ENCODE results near the gene NECAB3. TPM values are rescaled to one million over a fixed set of nuclear protein-coding genes. Genes with fewer than 3 reads are reported as not detected.

NECAB3 gene
- total RNA-seq, 8 experiments from 2014 or later: 17.4 to 53.7 (median 25.9) TPM

DNA sequence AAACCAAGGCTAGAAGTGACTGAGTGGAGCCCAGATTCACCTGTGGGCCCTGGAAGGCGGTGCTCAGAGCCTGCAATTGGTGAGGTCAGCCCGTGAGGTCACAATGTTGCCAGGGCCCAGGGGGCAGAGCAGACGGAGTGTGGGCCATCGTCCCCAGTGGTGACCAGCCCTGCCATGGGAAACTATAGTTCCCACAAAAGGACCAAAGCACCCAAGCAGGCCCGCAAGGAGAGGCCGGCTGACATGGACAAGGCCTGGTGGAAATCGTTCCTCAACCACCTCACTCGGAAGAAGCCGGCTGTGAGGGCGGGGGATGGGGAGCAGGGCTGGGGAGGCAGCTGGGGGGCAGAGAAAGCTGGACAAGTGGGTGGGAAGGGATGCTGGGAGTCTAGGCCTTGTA, 12.1 kb downstream of the NECAB3 start, which contains the start of gene C20orf144:
Gene C20orf144, plus strand, starts transcription at position 156 of the 400 bp plus-strand sequence. Its CDS starts 19 bp downstream, at position 175.
- WGBS, 10 experiments: 94 to 100% methylated on average over 1 to 2 of the region's 10 CpGs; no CpG with 5 or more reads in 8 of the 10 experiments
- peak within 1 kb of the TSS; percentile 86 to 92 for H3K27ac ChIP-seq
- no peak for ATAC-seq (replicated peaks in 6 of 8)
- in situ Hi-C loops (cut with MboI; ENCODE audit: low pct_unique_long_range_greater_than_20kb in 2 of 9, low sequenced_read_pairs in 9 of 9, unreplicated experiment in 9 of 9): no loop called here
- H3K4me1 ChIP-seq (replicated peaks in 1 of 2): peaks cover 14 to 27% of the 10 kb centered on the region in 2 donors
- peak within 1 kb of the TSS; percentile 55 to 88 (median 79) for H3K4me3 ChIP-seq

GRCh38 chr20:33660685-33661058, 13.6 kb downstream of the NECAB3 start:
- WGBS, 10 experiments: 80 to 100% (median 100%) methylated on average over 1 to 2 of the region's 7 CpGs; no CpG with 5 or more reads in 5 of the 10 experiments
- Histone ChIP-seq H3K4me1 (replicated peaks in 1 of 2) (peaks cover 8 to 16% of the 10 kb centered on the region in 2 donors), H3K27ac (no peak overlapping the region), H3K4me3 (no peak overlapping the region)
- in situ Hi-C loops (cut with MboI; ENCODE audit: low pct_unique_long_range_greater_than_20kb in 2 of 9, low sequenced_read_pairs in 9 of 9, unreplicated experiment in 9 of 9): no loop called here
- ATAC-seq (replicated peaks in 6 of 8): no peak

DNA sequence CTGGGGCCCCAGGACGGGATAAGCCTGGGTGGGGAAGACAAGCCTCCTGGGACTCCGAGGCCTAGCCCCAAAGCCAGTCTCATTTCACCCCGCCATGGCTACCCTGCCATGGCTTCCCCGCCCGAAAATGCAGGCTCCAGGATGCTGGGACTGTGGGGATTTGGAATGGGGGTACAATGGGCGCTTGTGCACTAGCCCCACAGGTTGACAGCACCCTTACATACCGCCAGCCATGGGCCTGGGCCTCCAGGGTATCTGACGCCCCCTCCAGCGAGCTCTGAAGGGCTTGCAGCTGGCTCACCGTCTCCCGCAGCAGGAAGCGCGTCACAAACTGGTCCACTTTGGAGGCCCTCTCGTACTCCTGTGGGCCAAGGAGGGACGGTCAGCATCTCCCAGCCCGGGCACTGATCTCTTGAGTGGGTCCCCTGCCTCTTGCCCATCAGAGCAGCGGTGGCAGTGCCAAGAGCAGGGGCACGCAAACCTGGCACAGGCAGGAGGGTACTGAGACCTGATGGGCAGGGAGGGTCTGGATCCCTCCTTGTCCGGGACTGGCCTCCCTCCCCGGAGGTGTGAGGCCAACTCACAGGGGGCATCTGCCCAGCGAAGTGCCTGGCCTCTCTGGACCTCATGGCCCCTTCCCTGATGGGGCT, 14.1 kb downstream of the NECAB3 start:
- in situ Hi-C loops (cut with MboI; ENCODE audit: low pct_unique_long_range_greater_than_20kb in 2 of 9, low sequenced_read_pairs in 9 of 9, unreplicated experiment in 9 of 9): no loop called here
- H3K4me1 ChIP-seq (replicated peaks in 1 of 2): peaks cover 8 to 16% of the 10 kb centered on the region in 2 donors
- H3K4me3 ChIP-seq: no peak overlapping the region
- WGBS, 10 experiments: 80 to 100% (median 93%) methylated on average over 1 to 4 of the region's 21 CpGs; no CpG with 5 or more reads in 6 of the 10 experiments
- H3K27ac ChIP-seq: no peak overlapping the region
- no peak for ATAC-seq (replicated peaks in 6 of 8)

- WGBS, 10 experiments: 80 to 100% (median 100%) methylated on average over 1 to 3 of the region's 32 CpGs; no CpG with 5 or more reads in 5 of the 10 experiments
- in situ Hi-C loops (cut with MboI; ENCODE audit: low pct_unique_long_range_greater_than_20kb in 2 of 9, low sequenced_read_pairs in 9 of 9, unreplicated experiment in 9 of 9): loop anchor here in 3 of 9 experiments (10.0 kb wide), 2 partner anchors 195 to 205 kb away; no protein-coding TSS in a partner anchor
- no peak overlapping the region for H3K27ac ChIP-seq
- H3K4me1 ChIP-seq (replicated peaks in 1 of 2): peaks cover 8 to 10% of the 10 kb centered on the region in 2 donors
- ATAC-seq (replicated peaks in 6 of 8): no peak
- no peak overlapping the region for H3K4me3 ChIP-seq
Observed at GRCh38 chr20:33659341-33660034, 14.7 kb downstream of the NECAB3 start.

GRCh38 chr20:33658929-33659328, 15.3 kb downstream of the NECAB3 start:
- in situ Hi-C loops (cut with MboI; ENCODE audit: low pct_unique_long_range_greater_than_20kb in 2 of 9, low sequenced_read_pairs in 9 of 9, unreplicated experiment in 9 of 9): loop anchor here in 3 of 9 experiments (10.0 kb wide), 2 partner anchors 194 to 204 kb away; no protein-coding TSS in a partner anchor
- H3K4me3 ChIP-seq: no peak overlapping the region
- WGBS, 10 experiments: 87 to 100% (median 100%) methylated on average over 1 to 4 of the region's 4 CpGs; no CpG with 5 or more reads in 5 of the 10 experiments

DNA sequence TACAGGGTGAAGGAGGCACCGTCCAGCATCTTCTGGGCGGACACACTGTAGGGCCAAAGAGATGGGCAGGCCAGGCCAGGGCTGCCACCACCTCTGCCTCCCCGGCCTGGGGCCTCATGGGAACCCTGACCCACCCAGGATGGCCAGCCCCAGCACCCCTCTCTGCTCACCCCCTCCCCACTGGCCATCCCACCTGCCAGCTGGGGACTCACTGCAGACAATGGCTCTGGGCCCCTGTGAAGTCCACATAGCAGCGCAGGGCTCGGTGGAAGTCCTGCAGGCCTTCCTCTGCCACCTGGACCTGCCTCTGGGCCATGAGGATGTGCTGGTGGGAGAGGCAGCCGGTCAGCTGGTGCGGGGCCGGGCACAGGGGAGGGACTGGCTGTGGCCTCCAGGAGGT, 15.7 kb downstream of the NECAB3 start:
- 60 to 100% methylated on average over 2 to 4 of the region's 8 CpGs; no CpG with 5 or more reads in 8 of the 10 experiments for WGBS, 10 experiments
- H3K4me1 ChIP-seq (replicated peaks in 1 of 2): peaks cover 3 to 5% of the 10 kb centered on the region in 2 donors
- no peak overlapping the region for H3K27ac ChIP-seq
- no peak for ATAC-seq (replicated peaks in 6 of 8)
- in situ Hi-C loops (cut with MboI; ENCODE audit: low pct_unique_long_range_greater_than_20kb in 2 of 9, low sequenced_read_pairs in 9 of 9, unreplicated experiment in 9 of 9): loop anchor here in 3 of 9 experiments (10.0 kb wide), 2 partner anchors 194 to 204 kb away; no protein-coding TSS in a partner anchor
- no peak overlapping the region for H3K4me3 ChIP-seq

More at GRCh38 chr20:33658929-33659328, 15.3 kb downstream of the NECAB3 start:
- Histone ChIP-seq H3K4me1 (replicated peaks in 1 of 2) (peaks cover 3 to 5% of the 10 kb centered on the region in 2 donors), H3K27ac (no peak overlapping the region)
- no peak for ATAC-seq (replicated peaks in 6 of 8)

GRCh38 chr20:33657704-33658095, 16.5 kb downstream of the NECAB3 start:
- Histone ChIP-seq H3K27ac (no peak overlapping the region), H3K4me1 (replicated peaks in 1 of 2) (peaks cover under 1 to 10% of the 10 kb centered on the region in 2 donors), H3K4me3 (no peak overlapping the region)
- in situ Hi-C loops (cut with MboI; ENCODE audit: low pct_unique_long_range_greater_than_20kb in 2 of 9, low sequenced_read_pairs in 9 of 9, unreplicated experiment in 9 of 9): loop anchor here in 3 of 9 experiments (10.0 kb wide), 2 partner anchors 193 to 203 kb away; no protein-coding TSS in a partner anchor
- no peak for ATAC-seq (replicated peaks in 6 of 8)
- WGBS, 10 experiments: 83 to 100% methylated on average over 1 of the region's 12 CpGs; no CpG with 5 or more reads in 8 of the 10 experiments

- peaks cover 1 to 8% of the 10 kb centered on the region in 2 donors for H3K4me1 ChIP-seq (replicated peaks in 1 of 2)
- in situ Hi-C loops (cut with MboI; ENCODE audit: low pct_unique_long_range_greater_than_20kb in 2 of 9, low sequenced_read_pairs in 9 of 9, unreplicated experiment in 9 of 9): loop anchor here in 3 of 9 experiments (10.0 kb wide), 2 partner anchors 192 to 202 kb away; no protein-coding TSS in a partner anchor
- ATAC-seq (replicated peaks in 6 of 8): no peak
- 80 to 100% (median 88%) methylated on average over 2 to 4 of the region's 17 CpGs; no CpG with 5 or more reads in 4 of the 10 experiments for WGBS, 10 experiments
- H3K27ac ChIP-seq: no peak overlapping the region
- no peak overlapping the region for H3K4me3 ChIP-seq
Observed at GRCh38 chr20:33656783-33657703, 17.2 kb downstream of the NECAB3 start.

- 100% methylated on average over 1 of the region's 10 CpGs; no CpG with 5 or more reads in 9 of the 10 experiments for WGBS, 10 experiments
- Histone ChIP-seq H3K27ac (no peak overlapping the region), H3K4me3 (no peak overlapping the region), H3K4me1 (replicated peaks in 1 of 2) (peaks cover 9 to 17% of the 10 kb centered on the region in 2 donors)
- no peak for ATAC-seq (replicated peaks in 6 of 8)
- in situ Hi-C loops (cut with MboI; ENCODE audit: low pct_unique_long_range_greater_than_20kb in 2 of 9, low sequenced_read_pairs in 9 of 9, unreplicated experiment in 9 of 9): loop anchor here in 3 of 9 experiments (10.0 kb wide), 2 partner anchors 191 to 201 kb away; no protein-coding TSS in a partner anchor
Observed at GRCh38 chr20:33656010-33656782, 18.0 kb downstream of the NECAB3 start.

DNA sequence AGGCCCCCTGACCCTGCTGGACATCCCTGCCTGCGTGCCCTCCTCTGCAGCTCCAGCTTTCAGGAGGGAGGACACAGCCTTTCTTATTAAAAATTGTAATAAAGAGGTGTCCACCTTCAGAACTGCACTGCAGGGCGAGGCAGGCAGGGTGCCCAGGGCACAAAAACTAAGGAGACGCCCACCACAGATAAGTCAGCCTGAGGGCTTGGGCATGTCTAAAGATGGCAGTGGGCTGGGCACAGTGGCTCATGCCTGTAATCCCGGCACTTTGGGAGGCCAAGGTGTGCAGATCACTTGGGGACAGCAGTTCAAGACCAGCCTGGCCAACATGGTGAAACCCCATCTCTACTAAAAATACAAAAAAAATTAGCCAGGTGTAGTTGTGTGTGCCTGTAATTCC, 19.1 kb downstream of the NECAB3 start:
- H3K4me3 ChIP-seq: no peak overlapping the region
- H3K27ac ChIP-seq: no peak overlapping the region
- in situ Hi-C loops (cut with MboI; ENCODE audit: low pct_unique_long_range_greater_than_20kb in 2 of 9, low sequenced_read_pairs in 9 of 9, unreplicated experiment in 9 of 9): loop anchor here in 3 of 9 experiments (10.0 kb wide), 2 partner anchors 190 to 200 kb away; no protein-coding TSS in a partner anchor
- H3K4me1 ChIP-seq (replicated peaks in 1 of 2): peaks cover 9 to 17% of the 10 kb centered on the region in 2 donors
- peak in 1 of 8 experiments; percentile 1 for ATAC-seq (replicated peaks in 6 of 8)
- 33 to 100% (median 82%) methylated on average over 1 to 2 of the region's 4 CpGs; no CpG with 5 or more reads in 6 of the 10 experiments for WGBS, 10 experiments

- WGBS, 10 experiments: 48 to 100% (median 80%) methylated on average over 1 to 8 of the region's 14 CpGs; no CpG with 5 or more reads in 6 of the 10 experiments
- ATAC-seq (replicated peaks in 6 of 8): peak in 1 of 8 experiments; percentile 2
- Histone ChIP-seq H3K4me1 (replicated peaks in 1 of 2) (peaks cover 13 to 17% of the 10 kb centered on the region in 2 donors), H3K27ac (no peak overlapping the region), H3K4me3 (no peak overlapping the region)
- in situ Hi-C loops (cut with MboI; ENCODE audit: low pct_unique_long_range_greater_than_20kb in 2 of 9, low sequenced_read_pairs in 9 of 9, unreplicated experiment in 9 of 9): loop anchor here in 3 of 9 experiments (10.0 kb wide), 2 partner anchors 190 to 200 kb away; no protein-coding TSS in a partner anchor
Observed at GRCh38 chr20:33654680-33655161, 19.5 kb downstream of the NECAB3 start.

All from motor neuron (in vitro differentiated cells).